8988T (cell line): Measurements from ENCODE around the gene NSRP1.
"Not testable (repeated sequence)": the region's sequence is repeated elsewhere in the genome, so short reads cannot be mapped to it uniquely, and the experiment has no call there.

Source experiments
- DNase-seq: peaks from one replicate; pipeline ENCODE4 v3.0.0; 2011

The NSRP1 gene

GRCh38 chr17:30124273-30124796, 7.7 kb downstream of the NSRP1 start:
- no peak for DNase-seq

GRCh38 chr17:30130121-30130520, 13.5 kb downstream of the NSRP1 start:
- DNase-seq = no peak

- no peak for DNase-seq
Observed at GRCh38 chr17:30132615-30133014, 16.0 kb downstream of the NSRP1 start.

DNA sequence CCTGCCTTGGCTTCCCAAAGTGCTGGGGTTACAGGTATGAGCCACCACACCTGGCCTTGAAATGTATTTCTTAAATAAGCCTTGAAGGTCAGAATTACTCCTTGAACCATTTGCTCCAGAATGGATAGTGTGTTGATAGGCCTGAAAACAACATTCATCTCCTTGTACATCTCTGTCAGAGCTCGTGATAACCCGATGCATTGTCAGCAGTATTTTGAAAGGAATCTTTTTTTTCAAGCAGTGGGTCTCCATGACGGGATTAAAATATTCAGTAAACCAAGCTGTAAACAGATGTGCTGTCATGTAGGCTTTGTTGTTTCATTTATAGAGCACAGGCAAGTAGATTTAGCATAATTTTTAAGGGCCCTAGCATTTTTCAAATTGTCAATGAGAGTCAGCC, 16.6 kb downstream of the NSRP1 start:
- no peak for DNase-seq

GRCh38 chr17:30134551-30134950, 17.9 kb downstream of the NSRP1 start:
- no peak for DNase-seq

DNA sequence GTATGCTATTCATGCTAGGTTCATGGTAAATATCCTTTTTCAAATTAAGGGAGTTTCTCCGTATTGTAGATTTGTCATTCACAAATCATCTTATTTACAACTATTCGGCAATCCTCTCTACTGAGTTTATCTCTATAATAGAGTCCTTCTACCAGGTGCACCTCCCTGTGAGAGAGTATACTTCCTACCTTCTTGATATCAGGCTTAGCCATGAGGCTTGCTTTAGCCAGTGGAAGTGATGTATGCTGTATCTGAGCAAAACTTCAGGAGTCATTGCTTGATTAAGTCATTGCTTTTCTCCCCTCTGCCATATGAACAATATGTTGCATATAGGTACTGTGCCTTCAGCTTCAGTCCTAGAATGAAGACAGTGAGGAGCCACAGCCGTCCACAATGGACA, 20.5 kb downstream of the NSRP1 start:
- no peak for DNase-seq

GRCh38 chr17:30147860-30148259, 31.2 kb downstream of the NSRP1 start:
- DNase-seq = not testable (repeated sequence)

DNA sequence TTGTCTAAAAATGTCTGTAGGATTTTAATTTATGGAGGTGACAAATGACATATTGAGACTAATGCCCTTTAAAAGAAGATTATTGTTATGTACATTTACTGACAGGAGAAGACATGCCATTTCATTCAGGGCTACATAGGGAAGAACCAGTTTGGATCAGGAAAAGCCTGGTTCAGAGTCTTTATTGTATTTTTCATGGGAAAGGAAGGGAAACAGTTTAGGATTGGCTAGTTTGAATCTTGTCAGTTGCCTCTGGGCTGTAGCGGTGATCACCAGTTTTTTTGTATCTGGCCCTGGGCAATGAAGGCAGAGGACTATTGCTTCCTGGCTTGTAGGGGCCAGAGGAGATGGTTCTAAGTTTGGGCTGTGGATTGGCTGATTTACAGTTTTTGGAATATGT, 31.8 kb downstream of the NSRP1 start:
- DNase-seq = no peak

- no peak for DNase-seq
Observed at GRCh38 chr17:30151471-30151870, 34.9 kb downstream of the NSRP1 start.

- DNase-seq = no peak
Observed at GRCh38 chr17:30153463-30153862, 36.8 kb downstream of the NSRP1 start.

- no peak for DNase-seq
Observed at GRCh38 chr17:30155389-30155788, 38.8 kb downstream of the NSRP1 start.

GRCh38 chr17:30158896-30159625, 42.4 kb downstream of the NSRP1 start:
- DNase-seq = no peak

DNA sequence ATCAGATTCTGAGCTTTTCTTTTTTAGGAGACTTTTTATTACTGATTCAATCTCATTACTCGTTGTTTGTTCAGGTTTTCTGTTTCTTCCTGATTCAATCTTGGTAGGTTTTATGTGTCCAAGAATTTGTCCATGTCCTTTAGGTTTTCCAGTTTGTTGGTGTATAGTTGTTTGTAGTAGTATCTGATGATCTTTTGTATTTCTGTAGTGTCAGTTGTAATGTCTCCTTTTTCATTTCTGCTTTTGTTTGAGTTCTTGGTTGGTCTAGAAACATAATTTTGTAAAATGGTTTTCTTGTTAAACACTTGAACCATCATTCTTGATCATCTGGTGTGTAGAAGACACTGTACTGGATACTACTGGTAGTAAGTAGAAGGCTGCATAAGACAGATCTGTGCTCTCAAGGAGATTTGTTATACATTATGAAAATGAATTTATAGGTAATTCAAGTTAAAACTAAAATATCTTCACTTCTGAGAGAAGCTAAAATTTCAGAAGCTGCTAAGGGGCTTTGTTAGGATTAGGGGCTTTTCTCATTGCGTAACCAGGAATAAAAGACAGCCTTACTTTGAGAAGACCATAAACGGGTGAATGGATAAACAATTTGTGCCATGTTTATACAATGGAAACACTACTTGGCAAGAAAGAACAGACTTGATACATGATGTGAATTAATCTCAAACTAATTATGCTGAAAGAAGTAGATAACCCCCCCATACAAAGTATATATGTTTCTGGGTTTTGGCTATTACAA, 44.0 kb downstream of the NSRP1 start:
- DNase-seq = no peak

- no peak for DNase-seq
Observed at GRCh38 chr17:30161601-30162000, 45.0 kb downstream of the NSRP1 start.

GRCh38 chr17:30164531-30164930, 47.9 kb downstream of the NSRP1 start:
- DNase-seq = no peak

DNA sequence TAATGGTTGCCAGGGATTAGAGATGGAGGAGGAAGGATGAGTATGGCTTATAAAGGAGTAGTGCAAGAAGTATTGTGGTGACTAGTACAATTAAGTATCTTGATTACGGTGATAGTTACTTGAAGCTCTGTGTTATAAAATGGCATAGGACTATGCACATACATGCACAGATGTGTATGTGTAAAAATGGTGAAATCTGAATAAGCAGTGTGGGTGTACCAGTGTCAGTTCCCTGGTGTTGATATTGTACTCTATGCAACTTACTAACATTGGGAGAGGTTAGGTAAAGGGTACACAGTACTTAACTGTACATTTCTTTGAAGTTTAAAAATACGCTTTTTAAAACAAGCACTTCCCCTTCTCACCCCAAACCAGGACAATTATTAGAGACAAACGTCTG, 48.5 kb downstream of the NSRP1 start:
- no peak for DNase-seq

DNA sequence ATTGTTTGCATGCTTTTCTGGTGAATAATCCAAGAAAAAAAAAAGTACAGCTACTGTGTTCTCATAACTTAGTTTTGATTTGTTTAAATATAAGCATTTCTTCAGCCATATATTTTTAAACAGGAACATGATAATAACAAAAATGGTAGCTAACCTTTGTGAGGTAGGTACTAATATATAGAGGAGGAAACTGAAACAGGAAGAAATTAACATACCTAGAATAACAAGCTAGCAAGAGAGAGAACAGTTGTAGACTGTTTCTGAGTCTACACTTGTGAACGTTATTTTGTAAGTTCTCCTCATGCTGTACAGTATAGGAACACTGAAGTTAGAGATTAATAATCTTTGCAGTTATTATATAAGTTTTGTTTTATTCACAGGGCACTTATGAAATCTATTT, 49.3 kb downstream of the NSRP1 start:
- DNase-seq = no peak

DNA sequence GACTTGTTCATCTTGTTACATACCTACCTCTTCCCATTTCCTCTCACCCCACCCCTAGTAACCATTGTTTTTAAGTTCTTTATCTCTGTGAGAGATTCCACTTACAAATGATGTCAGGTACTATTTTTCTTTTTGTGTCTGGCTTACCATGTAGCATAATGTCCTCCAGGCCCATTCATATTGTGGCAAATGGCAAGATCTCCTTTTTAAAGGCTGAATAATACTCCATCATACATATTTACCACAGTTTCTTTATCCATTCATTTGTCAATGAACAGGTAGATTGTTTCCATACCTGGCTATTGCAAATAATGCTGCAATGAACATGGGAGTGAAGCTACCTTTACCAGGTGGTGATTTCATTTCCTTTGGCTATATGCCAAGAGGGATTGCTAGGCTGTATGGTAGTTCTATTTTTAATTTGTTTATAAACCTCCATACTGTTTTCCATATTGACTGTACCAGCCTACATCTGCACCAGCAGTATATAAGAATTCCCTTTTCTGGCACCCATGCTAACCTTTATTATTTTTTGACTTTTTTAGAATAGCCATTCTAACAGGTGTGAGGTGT, 53.9 kb downstream of the NSRP1 start:
- DNase-seq = no peak

GRCh38 chr17:30172560-30172959, 55.9 kb downstream of the NSRP1 start:
- no peak for DNase-seq

DNA sequence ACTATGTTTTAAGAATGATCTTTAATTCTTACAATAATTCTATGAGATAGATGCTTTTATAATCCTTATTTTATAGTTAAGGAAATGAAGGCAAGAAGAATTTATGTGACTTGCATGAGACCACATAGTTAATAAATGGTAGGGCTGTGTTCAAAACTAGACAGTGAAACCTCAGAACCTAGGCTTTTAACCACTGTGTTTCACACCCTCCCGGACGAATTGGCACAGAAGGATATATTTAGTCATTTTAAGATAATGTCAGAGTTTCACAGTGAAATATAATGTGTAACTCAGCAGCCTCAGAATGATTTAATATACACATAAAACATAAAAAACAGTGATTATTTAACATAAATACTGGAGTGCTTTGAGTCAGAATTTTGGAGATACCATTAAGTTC, 57.0 kb downstream of the NSRP1 start:
- no peak for DNase-seq

- no peak for DNase-seq
Observed at GRCh38 chr17:30174556-30174955, 57.9 kb downstream of the NSRP1 start.

DNA sequence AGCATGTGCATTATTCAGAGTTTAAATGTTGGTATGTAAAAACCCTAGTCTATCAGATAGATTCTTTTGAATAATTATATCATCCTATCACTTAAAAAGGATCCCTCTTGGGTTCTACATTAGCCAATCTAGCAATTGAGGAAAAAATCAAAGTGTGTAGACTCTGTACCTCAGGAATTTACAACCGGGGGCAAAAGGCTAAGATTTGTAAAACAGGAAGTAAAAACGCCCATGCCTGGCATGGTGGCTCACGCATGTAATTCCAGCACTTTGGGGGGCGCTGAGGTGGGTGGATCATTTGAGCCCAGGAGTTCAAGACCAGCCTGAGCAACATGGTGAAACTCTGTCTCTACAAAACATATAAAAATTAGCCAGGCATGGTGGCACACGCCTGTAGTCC, 60.2 kb downstream of the NSRP1 start:
- DNase-seq = no peak

DNA sequence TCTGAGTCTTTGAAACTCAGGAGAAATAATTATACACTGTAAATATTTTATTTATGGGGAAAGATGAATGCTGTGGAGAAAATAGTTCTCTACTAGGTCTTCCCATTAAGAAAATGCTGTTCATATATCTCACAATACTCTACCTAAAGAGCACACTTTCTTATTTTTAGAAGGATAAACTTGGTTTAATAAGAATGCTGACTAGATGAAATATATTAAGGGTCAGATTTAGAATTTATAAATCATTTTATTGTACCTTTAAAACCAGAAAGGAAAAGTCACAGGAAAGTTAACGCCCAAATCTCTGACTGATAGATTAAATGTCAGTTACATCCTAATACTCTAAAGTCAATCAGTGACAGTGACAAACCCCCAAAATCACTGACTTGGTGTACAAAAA, 70.1 kb downstream of the NSRP1 start:
- DNase-seq = no peak

GRCh38 chr17:30187573-30187972, 71.0 kb downstream of the NSRP1 start:
- no peak for DNase-seq
